ENCODE results near the gene C4orf17. TPM values are rescaled to one million over a fixed set of nuclear protein-coding genes. Genes with fewer than 3 reads are reported as not detected.

C4orf17 gene
- total RNA-seq, 2 donors from 2014 or later: 0.09 TPM; not detected in 1

GRCh38 chr4:99563310-99564186, 52.7 kb downstream of the C4orf17 start, which contains the start of gene TRMT10A:
TSS of gene TRMT10A (minus strand) at chr4:99564039. CDS start at chr4:99559338, 4,701 bp downstream.
- ATAC-seq (replicated peaks in 1 of 2) (peak; percentile 94), DNase-seq (peak; percentile 93 to 97)
- Mint-ChIP-seq H3K4me1 (ENCODE audit: low read depth) (peaks cover 22% of the 10 kb centered on the region), H3K36me3 (ENCODE audit: insufficient read depth in 2 of 2) (peaks cover 0 to 1% of the 10 kb centered on the region in 2 donors), H3K27ac (peak within 1 kb of the TSS; percentile 98), H3K4me3 (peak within 1 kb of the TSS; percentile 96 to 97), H3K9me3 (no peaks in the 10 kb centered on the region), H3K27me3 (ENCODE audit: low read depth) (peaks cover 10% of the 10 kb centered on the region)

DNA sequence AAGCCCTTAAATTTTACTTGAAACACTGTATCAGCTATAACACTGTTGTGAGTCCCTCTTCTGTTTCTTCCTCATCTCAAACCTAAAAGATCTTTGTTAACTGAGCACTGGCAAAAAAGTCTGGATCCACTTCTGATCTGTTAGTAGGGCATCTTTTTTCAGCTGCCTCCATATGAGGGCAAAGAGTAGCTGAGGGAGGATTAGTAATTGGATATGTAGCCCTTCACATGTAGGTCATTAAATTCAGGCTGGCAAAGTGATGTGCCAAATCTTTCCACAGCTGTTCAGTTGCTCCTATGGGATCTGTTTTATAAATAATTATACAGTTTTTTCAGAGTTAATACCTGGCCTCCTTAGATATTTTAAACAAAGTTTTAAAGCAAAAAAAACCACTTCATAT, 54.1 kb downstream of the C4orf17 start:
- peaks cover 22% of the 10 kb centered on the region for H3K4me1 Mint-ChIP-seq (ENCODE audit: low read depth)
- no peak for ATAC-seq (replicated peaks in 1 of 2)
- no peak overlapping the region for H3K27ac Mint-ChIP-seq
- peak overlapping the region; percentile 20 to 37 for H3K4me3 Mint-ChIP-seq
- H3K36me3 Mint-ChIP-seq (ENCODE audit: insufficient read depth in 2 of 2): peaks cover 0 to 1% of the 10 kb centered on the region in 2 donors
- H3K27me3 Mint-ChIP-seq (ENCODE audit: low read depth): peaks cover 17% of the 10 kb centered on the region
- H3K9me3 Mint-ChIP-seq: no peaks in the 10 kb centered on the region
- no peak for DNase-seq

GRCh38 chr4:99571883-99572282, 61.1 kb downstream of the C4orf17 start:
- Mint-ChIP-seq H3K27ac (no peak overlapping the region), H3K9me3 (no peaks in the 10 kb centered on the region), H3K27me3 (ENCODE audit: low read depth) (peaks cover 23% of the 10 kb centered on the region), H3K36me3 (ENCODE audit: insufficient read depth in 2 of 2) (no peaks in the 10 kb centered on the region), H3K4me3 (no peak overlapping the region), H3K4me1 (ENCODE audit: low read depth) (no peaks in the 10 kb centered on the region)
- ATAC-seq (replicated peaks in 1 of 2) (no peak), DNase-seq (no peak)

DNA sequence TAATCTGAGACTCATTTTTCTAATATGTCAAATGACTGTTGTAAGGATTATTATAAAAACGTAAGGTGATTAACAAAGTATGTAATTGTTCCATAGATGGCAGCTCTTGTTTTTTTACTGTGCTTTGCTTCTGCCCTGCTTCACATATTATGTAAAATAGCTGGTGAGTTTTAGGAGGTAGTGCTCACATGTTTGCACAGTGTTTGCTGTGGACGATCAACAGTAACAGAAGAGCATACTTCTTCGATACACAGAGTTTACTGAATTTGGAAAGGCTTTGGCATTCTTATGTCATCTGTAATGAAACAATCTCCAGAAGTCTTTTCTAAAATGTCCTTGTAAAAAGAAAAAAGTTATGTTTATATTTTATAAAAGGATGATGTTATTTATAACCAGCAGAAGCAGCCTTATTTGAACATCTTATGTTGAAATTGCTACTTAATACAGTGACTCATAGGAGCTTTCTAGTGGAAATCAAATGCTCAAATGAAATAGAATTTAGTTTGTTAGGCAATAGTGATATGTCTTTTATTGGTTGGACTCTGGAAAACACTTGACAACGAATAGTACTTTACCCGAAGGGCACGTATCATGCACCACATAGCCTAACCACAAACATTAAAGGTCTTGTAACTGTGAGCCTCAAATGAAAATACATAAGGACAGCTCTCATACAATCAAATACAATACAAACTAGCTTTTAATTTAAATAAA, 61.9 kb downstream of the C4orf17 start:
- no peak overlapping the region for H3K27ac Mint-ChIP-seq
- H3K4me1 Mint-ChIP-seq (ENCODE audit: low read depth): no peaks in the 10 kb centered on the region
- H3K36me3 Mint-ChIP-seq (ENCODE audit: insufficient read depth in 2 of 2): no peaks in the 10 kb centered on the region
- no peak for DNase-seq
- ATAC-seq (replicated peaks in 1 of 2): no peak
- peaks cover 25% of the 10 kb centered on the region for H3K27me3 Mint-ChIP-seq (ENCODE audit: low read depth)
- H3K4me3 Mint-ChIP-seq: no peak overlapping the region
- no peaks in the 10 kb centered on the region for H3K9me3 Mint-ChIP-seq

- H3K27me3 Mint-ChIP-seq (ENCODE audit: low read depth): peaks cover 23% of the 10 kb centered on the region
- DNase-seq (no peak), ATAC-seq (replicated peaks in 1 of 2) (no peak)
- H3K4me3 Mint-ChIP-seq: no peak overlapping the region
- H3K27ac Mint-ChIP-seq: no peak overlapping the region
- H3K4me1 Mint-ChIP-seq (ENCODE audit: low read depth): no peaks in the 10 kb centered on the region
- no peaks in the 10 kb centered on the region for H3K9me3 Mint-ChIP-seq
- H3K36me3 Mint-ChIP-seq (ENCODE audit: insufficient read depth in 2 of 2): no peaks in the 10 kb centered on the region
These were observed 63.0 kb downstream of the C4orf17 start for GRCh38 chr4:99573735-99574368.

DNA sequence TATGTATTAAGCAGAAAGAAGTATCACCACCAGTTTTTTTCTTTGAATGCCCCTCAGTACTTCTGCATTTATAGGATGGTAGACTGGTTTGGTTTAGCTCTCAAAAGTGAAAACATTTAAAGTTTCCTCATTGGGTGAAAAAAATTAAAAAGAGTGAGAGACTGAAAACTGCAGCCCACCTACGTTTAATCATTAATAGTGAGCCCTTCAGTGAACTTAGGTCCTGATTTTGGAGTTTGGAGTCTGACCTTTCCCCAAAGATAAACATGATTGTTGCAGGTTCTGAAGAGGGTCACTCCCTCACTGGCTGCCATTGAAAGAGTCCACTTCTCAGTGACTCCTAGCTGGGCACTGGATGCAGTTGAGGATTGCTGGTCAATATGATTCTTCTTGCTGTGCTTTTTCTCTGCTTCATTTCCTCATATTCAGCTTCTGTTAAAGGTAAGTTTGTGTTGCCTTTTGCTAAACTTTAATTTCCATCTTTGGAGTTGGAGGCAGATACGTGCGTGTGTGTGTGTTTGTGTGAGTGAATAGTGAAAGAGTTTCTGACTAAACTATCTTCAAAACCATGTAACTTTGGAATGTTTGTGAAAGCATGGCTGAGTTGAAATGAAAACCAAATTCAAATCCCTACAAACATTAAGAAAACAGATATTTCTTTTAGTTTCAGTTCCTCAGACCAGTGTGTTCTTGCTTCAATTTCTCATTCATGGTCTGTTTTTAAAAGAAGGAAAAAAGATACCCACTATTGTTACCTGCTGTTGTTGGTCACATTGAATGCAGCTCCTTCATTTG, 63.9 kb downstream of the C4orf17 start, which contains the start of gene MTTP:
TSS of gene MTTP (plus strand) at position 295 of the 795 bp plus-strand sequence. CDS start at position 381, 86 bp downstream.
- Mint-ChIP-seq H3K4me1 (ENCODE audit: low read depth) (no peaks in the 10 kb centered on the region), H3K27me3 (ENCODE audit: low read depth) (peaks cover 26% of the 10 kb centered on the region), H3K36me3 (ENCODE audit: insufficient read depth in 2 of 2) (no peaks in the 10 kb centered on the region), H3K9me3 (no peaks in the 10 kb centered on the region), H3K4me3 (no peak within 1 kb of the TSS), H3K27ac (no peak within 1 kb of the TSS)
- DNase-seq (no peak), ATAC-seq (replicated peaks in 1 of 2) (no peak)

DNA sequence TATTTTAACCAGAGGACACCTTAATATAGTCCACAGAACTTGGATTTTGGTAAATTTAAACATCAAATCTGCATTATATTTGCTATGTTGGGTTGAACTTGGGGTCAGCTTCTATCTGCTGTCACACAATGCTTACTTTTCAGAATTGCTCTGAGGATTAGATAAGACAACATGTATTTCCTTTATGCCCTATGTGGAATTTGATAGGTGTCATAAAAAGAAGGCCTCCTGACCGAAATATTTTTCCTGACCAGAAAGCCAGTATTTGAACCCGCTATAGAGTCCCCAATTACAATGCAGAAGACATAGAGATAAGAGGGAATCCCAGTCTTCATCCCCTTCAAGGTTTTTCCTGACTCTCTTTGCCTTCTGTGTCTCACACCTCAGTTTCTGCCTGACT, 67.9 kb downstream of the C4orf17 start:
- Mint-ChIP-seq H3K36me3 (ENCODE audit: insufficient read depth in 2 of 2) (no peaks in the 10 kb centered on the region), H3K27me3 (ENCODE audit: low read depth) (peaks cover 49% of the 10 kb centered on the region), H3K9me3 (no peaks in the 10 kb centered on the region), H3K27ac (no peak overlapping the region), H3K4me3 (no peak overlapping the region), H3K4me1 (ENCODE audit: low read depth) (no peaks in the 10 kb centered on the region)
- no peak for ATAC-seq (replicated peaks in 1 of 2)
- no peak for DNase-seq

DNA sequence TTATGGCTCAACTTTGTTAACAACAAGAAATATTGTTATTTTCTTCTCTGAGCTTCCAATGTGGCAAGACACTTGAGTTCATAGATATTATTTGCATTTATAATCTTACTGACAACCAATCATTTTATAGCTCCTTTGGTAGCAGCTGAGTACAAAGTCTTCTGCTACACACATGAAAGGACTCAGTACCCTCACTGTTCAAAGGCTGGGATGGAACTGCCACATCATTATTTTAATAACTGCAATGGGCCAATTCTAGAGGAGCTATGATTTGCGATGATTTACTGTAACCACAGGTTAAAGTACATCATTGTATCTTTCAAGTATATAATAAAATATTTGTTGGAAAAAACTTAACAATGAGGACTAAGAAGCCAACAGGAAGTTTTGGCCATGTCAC, 74.7 kb downstream of the C4orf17 start:
- no peak overlapping the region for H3K4me3 Mint-ChIP-seq
- no peak for DNase-seq
- H3K27ac Mint-ChIP-seq: no peak overlapping the region
- peaks cover 56% of the 10 kb centered on the region for H3K27me3 Mint-ChIP-seq (ENCODE audit: low read depth)
- ATAC-seq (replicated peaks in 1 of 2): no peak
- H3K9me3 Mint-ChIP-seq: no peaks in the 10 kb centered on the region
- H3K36me3 Mint-ChIP-seq (ENCODE audit: insufficient read depth in 2 of 2): no peaks in the 10 kb centered on the region
- no peaks in the 10 kb centered on the region for H3K4me1 Mint-ChIP-seq (ENCODE audit: low read depth)

GRCh38 chr4:99586322-99586721, 75.5 kb downstream of the C4orf17 start:
- H3K27me3 Mint-ChIP-seq (ENCODE audit: low read depth): peaks cover 48% of the 10 kb centered on the region
- H3K9me3 Mint-ChIP-seq: no peaks in the 10 kb centered on the region
- no peaks in the 10 kb centered on the region for H3K36me3 Mint-ChIP-seq (ENCODE audit: insufficient read depth in 2 of 2)
- peak overlapping the region; percentile 28 for H3K27ac Mint-ChIP-seq
- ATAC-seq (replicated peaks in 1 of 2) (no peak), DNase-seq (no peak)
- H3K4me1 Mint-ChIP-seq (ENCODE audit: low read depth): no peaks in the 10 kb centered on the region
- no peak overlapping the region for H3K4me3 Mint-ChIP-seq

- no peaks in the 10 kb centered on the region for H3K4me1 Mint-ChIP-seq (ENCODE audit: low read depth)
These were observed 76.0 kb downstream of the C4orf17 start for GRCh38 chr4:99586797-99587196.

GRCh38 chr4:99587309-99587708, 76.5 kb downstream of the C4orf17 start:
- Mint-ChIP-seq H3K4me1 (ENCODE audit: low read depth) (no peaks in the 10 kb centered on the region), H3K4me3 (no peak overlapping the region), H3K27ac (no peak overlapping the region), H3K27me3 (ENCODE audit: low read depth) (peaks cover 38% of the 10 kb centered on the region), H3K9me3 (no peaks in the 10 kb centered on the region), H3K36me3 (ENCODE audit: insufficient read depth in 2 of 2) (no peaks in the 10 kb centered on the region)
- DNase-seq: no peak
- no peak for ATAC-seq (replicated peaks in 1 of 2)

More at GRCh38 chr4:99586797-99587196, 76.0 kb downstream of the C4orf17 start:
- H3K9me3 Mint-ChIP-seq: no peaks in the 10 kb centered on the region
- no peaks in the 10 kb centered on the region for H3K36me3 Mint-ChIP-seq (ENCODE audit: insufficient read depth in 2 of 2)
- no peak overlapping the region for H3K27ac Mint-ChIP-seq
- peaks cover 43% of the 10 kb centered on the region for H3K27me3 Mint-ChIP-seq (ENCODE audit: low read depth)
- no peak for ATAC-seq (replicated peaks in 1 of 2)
- no peak overlapping the region for H3K4me3 Mint-ChIP-seq
- DNase-seq: no peak

- Mint-ChIP-seq H3K27me3 (ENCODE audit: low read depth) (peaks cover 33% of the 10 kb centered on the region), H3K4me1 (ENCODE audit: low read depth) (no peaks in the 10 kb centered on the region), H3K9me3 (no peaks in the 10 kb centered on the region), H3K36me3 (ENCODE audit: insufficient read depth in 2 of 2) (no peaks in the 10 kb centered on the region), H3K27ac (no peak overlapping the region), H3K4me3 (no peak overlapping the region)
- DNase-seq (no peak), ATAC-seq (replicated peaks in 1 of 2) (no peak)
These were observed 77.0 kb downstream of the C4orf17 start for GRCh38 chr4:99587803-99588202.

Data from activated T-cell treated with anti-CD3 and anti-CD28 coated beads, Interleukin-2, amount 50 U/mL, for 72 hours (primary cell).